Measurements from ENCODE around the gene AGK.

DNA sequence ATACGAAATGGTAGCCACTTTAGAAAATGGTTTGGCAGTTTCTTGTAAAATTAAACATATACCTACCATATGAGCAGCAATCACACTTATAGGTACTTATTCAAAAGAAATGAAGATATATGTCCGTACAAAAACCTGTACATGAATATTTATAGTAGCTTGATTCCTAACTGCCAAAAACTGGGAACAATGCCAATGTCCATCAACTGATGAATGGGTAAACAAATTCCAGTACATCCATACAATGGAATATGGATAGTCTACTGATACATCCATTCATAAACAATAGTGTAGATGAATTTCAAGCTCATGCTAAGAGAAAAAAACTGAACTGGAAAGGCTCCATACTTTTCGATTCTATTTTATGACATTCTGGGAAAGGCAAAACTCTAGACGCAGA lies 68.5 kb downstream of the AGK start:
- TF ChIP-seq, protein P1, sequence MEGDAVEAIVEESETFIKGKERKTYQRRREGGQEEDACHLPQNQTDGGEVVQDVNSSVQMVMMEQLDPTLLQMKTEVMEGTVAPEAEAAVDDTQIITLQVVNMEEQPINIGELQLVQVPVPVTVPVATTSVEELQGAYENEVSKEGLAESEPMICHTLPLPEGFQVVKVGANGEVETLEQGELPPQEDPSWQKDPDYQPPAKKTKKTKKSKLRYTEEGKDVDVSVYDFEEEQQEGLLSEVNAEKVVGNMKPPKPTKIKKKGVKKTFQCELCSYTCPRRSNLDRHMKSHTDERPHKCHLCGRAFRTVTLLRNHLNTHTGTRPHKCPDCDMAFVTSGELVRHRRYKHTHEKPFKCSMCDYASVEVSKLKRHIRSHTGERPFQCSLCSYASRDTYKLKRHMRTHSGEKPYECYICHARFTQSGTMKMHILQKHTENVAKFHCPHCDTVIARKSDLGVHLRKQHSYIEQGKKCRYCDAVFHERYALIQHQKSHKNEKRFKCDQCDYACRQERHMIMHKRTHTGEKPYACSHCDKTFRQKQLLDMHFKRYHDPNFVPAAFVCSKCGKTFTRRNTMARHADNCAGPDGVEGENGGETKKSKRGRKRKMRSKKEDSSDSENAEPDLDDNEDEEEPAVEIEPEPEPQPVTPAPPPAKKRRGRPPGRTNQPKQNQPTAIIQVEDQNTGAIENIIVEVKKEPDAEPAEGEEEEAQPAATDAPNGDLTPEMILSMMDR (IDR thresholded peaks at IDR 0.05; ENCODE audit: low read depth, low read length): no peak
- TF ChIP-seq EZH2phosphoT487 (IDR thresholded peaks at IDR 0.05; ENCODE audit: low read depth): no peak

All from OCI-LY3 (cell line).